ENCODE results near the gene SH3RF2.

SH3RF2 gene

GRCh38 chr5:146051678-146052077, 115.3 kb downstream of the SH3RF2 start:
- DNase-seq, result no peak

- DNase-seq, result peak; percentile 66
These were observed 116.4 kb downstream of the SH3RF2 start for GRCh38 chr5:146052780-146053179.

- DNase-seq, result no peak
These were observed 119.1 kb downstream of the SH3RF2 start for GRCh38 chr5:146055432-146055831.

- peak; percentile 39 for DNase-seq
These were observed 123.3 kb downstream of the SH3RF2 start for GRCh38 chr5:146059460-146060220.

- DNase-seq, result no peak
These were observed 123.8 kb downstream of the SH3RF2 start for GRCh38 chr5:146060221-146060585.

- no peak for DNase-seq
These were observed 130.6 kb downstream of the SH3RF2 start for GRCh38 chr5:146066968-146067367.

- no peak for DNase-seq
These were observed 131.8 kb downstream of the SH3RF2 start for GRCh38 chr5:146068206-146068605.

- DNase-seq, result no peak
These were observed 132.8 kb downstream of the SH3RF2 start for GRCh38 chr5:146068977-146069779.

GRCh38 chr5:146069780-146070099, 133.4 kb downstream of the SH3RF2 start:
- no peak for DNase-seq

- DNase-seq, result no peak
These were observed 134.4 kb downstream of the SH3RF2 start for GRCh38 chr5:146070746-146071145.

- DNase-seq, result no peak
These were observed 134.8 kb downstream of the SH3RF2 start for GRCh38 chr5:146071171-146071570.

GRCh38 chr5:146072595-146072994, 136.2 kb downstream of the SH3RF2 start:
- DNase-seq, result no peak

GRCh38 chr5:146073239-146073900, 137.0 kb downstream of the SH3RF2 start:
- no peak for DNase-seq

- DNase-seq, result peak; percentile 86
These were observed 139.7 kb downstream of the SH3RF2 start for GRCh38 chr5:146076028-146076427.

- DNase-seq, result peak; percentile 62
These were observed 140.1 kb downstream of the SH3RF2 start for GRCh38 chr5:146076455-146076854.

GRCh38 chr5:146078566-146078965, 142.2 kb downstream of the SH3RF2 start:
- DNase-seq, result no peak

GRCh38 chr5:146079695-146080373, 143.5 kb downstream of the SH3RF2 start:
- DNase-seq, result peak; percentile 81

GRCh38 chr5:146081556-146081955, 145.2 kb downstream of the SH3RF2 start:
- DNase-seq, result no peak

GRCh38 chr5:146082798-146083197, 146.4 kb downstream of the SH3RF2 start:
- DNase-seq, result no peak

- DNase-seq, result no peak
These were observed 148.0 kb downstream of the SH3RF2 start for GRCh38 chr5:146084376-146084775.

- no peak for DNase-seq
These were observed 151.7 kb downstream of the SH3RF2 start for GRCh38 chr5:146088098-146088497.

- no peak for DNase-seq
These were observed 152.9 kb downstream of the SH3RF2 start for GRCh38 chr5:146089287-146089686.

- DNase-seq, result no peak
These were observed 155.5 kb downstream of the SH3RF2 start for GRCh38 chr5:146091881-146092280.
